GM12872 (cell line): ENCODE measurements around the gene ITPKB.

Experiments used
- CTCF ChIP-seq: IDR thresholded peaks from 3 replicates; pipeline ENCODE4 v1.5.1; 2011; ENCODE audit warnings: low read depth, mild to moderate bottlenecking, low read length, moderate library complexity; ENCODE audit not compliant: insufficient read depth

ITPKB gene

GRCh38 chr1:226651732-226652105, 87.4 kb downstream of the ITPKB start:
- no peak for TF ChIP-seq CTCF

GRCh38 chr1:226651041-226651731, 87.9 kb downstream of the ITPKB start:
- TF ChIP-seq CTCF = no peak

GRCh38 chr1:226650236-226650841, 88.7 kb downstream of the ITPKB start:
- TF ChIP-seq CTCF = no peak

- TF ChIP-seq CTCF = peak; percentile 25; the same call in 1 of the 3 replicates
These were observed 89.3 kb downstream of the ITPKB start for GRCh38 chr1:226649780-226650179.

GRCh38 chr1:226649244-226649643, 89.8 kb downstream of the ITPKB start:
- TF ChIP-seq CTCF = no peak

- no peak for TF ChIP-seq CTCF
These were observed 90.7 kb downstream of the ITPKB start for GRCh38 chr1:226648421-226648820.

GRCh38 chr1:226647719-226648118, 91.4 kb downstream of the ITPKB start:
- TF ChIP-seq CTCF = no peak
